Measurements from ENCODE around the gene CENPM.

The CENPM gene

GRCh38 chr22:41923595-41924276 lies 23.2 kb downstream of the CENPM start:
- Histone ChIP-seq H4K20me1 (ENCODE audit: insufficient read depth) (no peaks in the 10 kb centered on the region), H3K79me2 (ENCODE audit: insufficient read depth, low read depth) (no peaks in the 10 kb centered on the region), H3K27me3 (ENCODE audit: insufficient read depth, low read depth) (peaks cover 24% of the 10 kb centered on the region), H3K4me2 (no peak overlapping the region), H2AFZ (ENCODE audit: low read depth) (no peak overlapping the region), H3K4me3 (IDR thresholded peaks at IDR 0.05; ENCODE audit: insufficient read depth, low read depth, low read length) (no peak overlapping the region), H3K27ac (no peak overlapping the region), H3K9ac (no peak overlapping the region), H3K4me1 (ENCODE audit: low read depth, poor library complexity, severe bottlenecking) (peaks cover 3% of the 10 kb centered on the region), H3K36me3 (ENCODE audit: insufficient read depth) (no peaks in the 10 kb centered on the region)
- TF ChIP-seq CTCF (conservative IDR thresholded peaks at IDR 0.05; ENCODE audit: low read depth, low read length) = no peak

- no peak overlapping the region for H3K4me2 ChIP-seq
These were observed 23.9 kb downstream of the CENPM start for GRCh38 chr22:41922940-41923594.

GRCh38 chr22:41922328-41922727 lies 24.6 kb downstream of the CENPM start:
- no peak for TF ChIP-seq CTCF (conservative IDR thresholded peaks at IDR 0.05; ENCODE audit: low read depth, low read length)
- Histone ChIP-seq H3K27ac (no peak overlapping the region), H3K4me1 (ENCODE audit: low read depth, poor library complexity, severe bottlenecking) (peaks cover 3% of the 10 kb centered on the region)

More at GRCh38 chr22:41922940-41923594, 23.9 kb downstream of the CENPM start:
- Histone ChIP-seq H3K4me3 (IDR thresholded peaks at IDR 0.05; ENCODE audit: insufficient read depth, low read depth, low read length) (no peak overlapping the region), H3K79me2 (ENCODE audit: insufficient read depth, low read depth) (no peaks in the 10 kb centered on the region), H3K27me3 (ENCODE audit: insufficient read depth, low read depth) (peaks cover 24% of the 10 kb centered on the region), H3K36me3 (ENCODE audit: insufficient read depth) (no peaks in the 10 kb centered on the region), H4K20me1 (ENCODE audit: insufficient read depth) (no peaks in the 10 kb centered on the region), H3K9ac (no peak overlapping the region), H2AFZ (ENCODE audit: low read depth) (no peak overlapping the region), H3K27ac (no peak overlapping the region), H3K4me1 (ENCODE audit: low read depth, poor library complexity, severe bottlenecking) (peaks cover 3% of the 10 kb centered on the region)
- TF ChIP-seq CTCF (conservative IDR thresholded peaks at IDR 0.05; ENCODE audit: low read depth, low read length) = no peak

GRCh38 chr22:41920271-41920976 lies 26.5 kb downstream of the CENPM start:
- no peak overlapping the region for H3K4me3 ChIP-seq (IDR thresholded peaks at IDR 0.05; ENCODE audit: insufficient read depth, low read depth, low read length)
- H3K9ac ChIP-seq = no peak overlapping the region

More at GRCh38 chr22:41922328-41922727, 24.6 kb downstream of the CENPM start:
- H3K9ac ChIP-seq = no peak overlapping the region
- H3K4me2 ChIP-seq = no peak overlapping the region
- H3K79me2 ChIP-seq (ENCODE audit: insufficient read depth, low read depth) = no peaks in the 10 kb centered on the region
- H3K27me3 ChIP-seq (ENCODE audit: insufficient read depth, low read depth) = peaks cover 21% of the 10 kb centered on the region
- no peak overlapping the region for H3K4me3 ChIP-seq (IDR thresholded peaks at IDR 0.05; ENCODE audit: insufficient read depth, low read depth, low read length)
- H2AFZ ChIP-seq (ENCODE audit: low read depth) = no peak overlapping the region
- no peaks in the 10 kb centered on the region for H4K20me1 ChIP-seq (ENCODE audit: insufficient read depth)
- no peaks in the 10 kb centered on the region for H3K36me3 ChIP-seq (ENCODE audit: insufficient read depth)

More at GRCh38 chr22:41920271-41920976, 26.5 kb downstream of the CENPM start:
- Histone ChIP-seq H3K79me2 (ENCODE audit: insufficient read depth, low read depth) (no peaks in the 10 kb centered on the region), H2AFZ (ENCODE audit: low read depth) (no peak overlapping the region), H3K27me3 (ENCODE audit: insufficient read depth, low read depth) (peaks cover 18% of the 10 kb centered on the region), H3K4me1 (ENCODE audit: low read depth, poor library complexity, severe bottlenecking) (no peaks in the 10 kb centered on the region), H3K36me3 (ENCODE audit: insufficient read depth) (no peaks in the 10 kb centered on the region), H3K4me2 (no peak overlapping the region), H4K20me1 (ENCODE audit: insufficient read depth) (no peaks in the 10 kb centered on the region), H3K27ac (no peak overlapping the region)
- no peak for TF ChIP-seq CTCF (conservative IDR thresholded peaks at IDR 0.05; ENCODE audit: low read depth, low read length)

Data from KMS-11 (cell line).